ENCODE data around the gene FPR2. TPM values are rescaled to one million over a fixed set of nuclear protein-coding genes. Genes with fewer than 3 reads are reported as not detected.

The FPR2 gene
- total and polyA plus RNA-seq, 2 of the 13 experiments (the other 11 are each of a cell fraction or from before 2014, with no cell fraction given) = not detected

DNA sequence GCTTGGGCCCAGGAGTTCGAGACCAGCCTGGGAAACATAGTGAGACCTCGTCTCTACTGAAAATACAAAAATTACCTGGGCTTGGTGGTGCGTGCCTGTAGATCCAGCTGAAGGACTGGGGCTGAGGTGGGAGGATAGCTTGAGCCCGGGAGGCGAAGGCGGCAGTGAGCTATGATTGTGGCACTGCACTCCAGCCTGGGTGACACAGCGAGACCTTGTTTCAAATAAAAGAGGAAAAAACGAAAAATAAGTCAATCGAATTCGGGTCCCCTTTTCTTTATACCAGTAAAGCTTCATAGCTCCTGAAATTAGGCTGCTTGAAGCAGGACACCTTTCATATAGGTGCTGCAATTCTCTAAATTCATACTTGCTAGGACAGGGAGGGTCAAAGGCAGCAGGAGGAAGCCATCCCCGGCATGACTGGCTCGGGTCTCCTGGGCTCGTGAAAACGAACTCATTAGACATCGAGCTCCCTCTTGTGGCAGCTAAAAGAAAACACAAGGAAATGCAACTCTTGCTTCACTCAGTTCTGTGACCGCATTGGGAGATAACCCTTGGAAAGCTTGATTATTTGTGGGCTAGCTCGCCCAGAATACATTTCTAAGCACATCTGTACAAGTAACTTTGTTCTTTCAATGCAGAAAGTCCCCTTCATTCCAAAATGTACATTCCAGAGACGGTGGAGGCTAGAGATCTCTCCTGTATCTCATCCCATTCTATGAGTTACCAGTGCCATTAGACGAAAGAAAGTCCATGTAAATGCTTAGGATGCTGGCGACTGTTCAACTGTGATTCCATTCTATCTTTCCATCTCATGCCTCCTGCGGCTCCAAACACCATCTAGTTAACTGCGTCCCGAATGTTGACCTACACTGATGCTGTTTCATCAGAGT, 16.8 kb downstream of the FPR2 start (continued):
- TF ChIP-seq ZNF746 (CRISPR knock-in tag; IDR thresholded peaks at IDR 0.05) = no peak
- TF ChIP-seq SALL2 (CRISPR knock-in tag; IDR thresholded peaks at IDR 0.05) = no peak
- no peak for TF ChIP-seq IRX3 (CRISPR knock-in tag; IDR thresholded peaks at IDR 0.05; ENCODE audit: borderline replicate concordance, low read depth)
- peak; percentile 76 for TF ChIP-seq CEBPG (CRISPR knock-in tag; IDR thresholded peaks at IDR 0.05)
- TF ChIP-seq ATM (IDR thresholded peaks at IDR 0.05; ENCODE audit: borderline replicate concordance) = no peak
- TF ChIP-seq, protein P1, sequence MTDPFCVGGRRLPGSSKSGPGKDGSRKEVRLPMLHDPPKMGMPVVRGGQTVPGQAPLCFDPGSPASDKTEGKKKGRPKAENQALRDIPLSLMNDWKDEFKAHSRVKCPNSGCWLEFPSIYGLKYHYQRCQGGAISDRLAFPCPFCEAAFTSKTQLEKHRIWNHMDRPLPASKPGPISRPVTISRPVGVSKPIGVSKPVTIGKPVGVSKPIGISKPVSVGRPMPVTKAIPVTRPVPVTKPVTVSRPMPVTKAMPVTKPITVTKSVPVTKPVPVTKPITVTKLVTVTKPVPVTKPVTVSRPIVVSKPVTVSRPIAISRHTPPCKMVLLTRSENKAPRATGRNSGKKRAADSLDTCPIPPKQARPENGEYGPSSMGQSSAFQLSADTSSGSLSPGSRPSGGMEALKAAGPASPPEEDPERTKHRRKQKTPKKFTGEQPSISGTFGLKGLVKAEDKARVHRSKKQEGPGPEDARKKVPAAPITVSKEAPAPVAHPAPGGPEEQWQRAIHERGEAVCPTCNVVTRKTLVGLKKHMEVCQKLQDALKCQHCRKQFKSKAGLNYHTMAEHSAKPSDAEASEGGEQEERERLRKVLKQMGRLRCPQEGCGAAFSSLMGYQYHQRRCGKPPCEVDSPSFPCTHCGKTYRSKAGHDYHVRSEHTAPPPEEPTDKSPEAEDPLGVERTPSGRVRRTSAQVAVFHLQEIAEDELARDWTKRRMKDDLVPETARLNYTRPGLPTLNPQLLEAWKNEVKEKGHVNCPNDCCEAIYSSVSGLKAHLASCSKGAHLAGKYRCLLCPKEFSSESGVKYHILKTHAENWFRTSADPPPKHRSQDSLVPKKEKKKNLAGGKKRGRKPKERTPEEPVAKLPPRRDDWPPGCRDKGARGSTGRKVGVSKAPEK (CRISPR knock-in tag; IDR thresholded peaks at IDR 0.05; ENCODE audit: borderline replicate concordance) = no peak
- TF ChIP-seq MAFK (conservative IDR thresholded peaks at IDR 0.05 in 1 of 2, IDR thresholded peaks at IDR 0.05 in 1 of 2; ENCODE audit: low read length in 2 of 2) = no peak
- TF ChIP-seq RAD21 (CRISPR knock-in tag; IDR thresholded peaks at IDR 0.05) = peak; percentile 38; the same call in 1 of the 2 replicates

DNA sequence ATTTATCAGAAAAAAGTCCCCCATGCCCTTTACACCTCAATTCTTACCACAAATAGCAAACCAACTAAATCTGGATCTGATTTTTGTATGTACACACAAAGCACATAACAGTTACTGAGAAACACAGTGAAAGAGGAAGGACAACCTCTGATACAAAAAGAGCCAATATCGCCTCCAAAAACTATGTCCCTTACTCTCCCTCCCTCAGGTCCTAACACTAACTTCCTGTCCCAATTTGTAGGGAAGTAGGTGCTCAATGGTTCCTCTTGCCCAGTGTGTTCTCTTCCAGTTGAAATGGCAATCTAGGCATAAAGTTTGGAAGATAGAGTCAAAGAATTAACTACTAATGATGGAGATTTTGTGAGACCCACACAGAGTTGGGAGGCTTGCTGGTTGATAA, 18.2 kb downstream of the FPR2 start:
- H3K9me3 ChIP-seq (ENCODE audit: low read length) = no peaks in the 10 kb centered on the region
- no peaks in the 10 kb centered on the region for H3K27me3 ChIP-seq (ENCODE audit: control insufficient read depth in 1 of 2, insufficient read depth in 2 of 2, low read length in 2 of 2)
- H3K79me2 ChIP-seq (ENCODE audit: insufficient read depth, low read length) = no peaks in the 10 kb centered on the region
- H4K20me1 ChIP-seq (ENCODE audit: insufficient read depth, low read length) = no peaks in the 10 kb centered on the region
- in situ Hi-C loops (cut with HindIII; ENCODE audit: extremely low pct_ligation_motif_present, low pct_unique_long_range_greater_than_20kb) = no loop called here
- no peak for DNase-seq (ENCODE audit: low spot score)
- ATAC-seq = no peak
- intact Hi-C loops (cut with micrococcal nuclease; ENCODE audit: unreplicated experiment) = no loop called here
- ChIA-PET POLR2A (no interaction called here), CTCF (ENCODE audit: low intra/inter-chr PET ratio, low total read pairs) (no interaction called here)
- no peak for FAIRE-seq
- WGBS (ENCODE audit: low lambda C conversion rate) = 18% methylated on average over 1 of the region's 1 CpG
- H3K36me3 ChIP-seq (replicated peaks in 1 of 2; ENCODE audit: control insufficient read depth in 1 of 2, insufficient read depth in 2 of 2, low read length in 2 of 2) = no peaks in the 10 kb centered on the region
- no peak overlapping the region for H3K4me3 ChIP-seq (replicated peaks in 1 of 3; ENCODE audit: insufficient read depth in 1 of 3, low read depth in 2 of 3, low read length in 3 of 3)
- H3K4me2 ChIP-seq (ENCODE audit: low read depth, low read length) = no peak overlapping the region
- no peaks in the 10 kb centered on the region for H3K4me1 ChIP-seq (ENCODE audit: insufficient read depth, low read length)
- H3K9ac ChIP-seq (ENCODE audit: insufficient read depth, low read depth, low read length) = no peak overlapping the region
- H2AFZ ChIP-seq (ENCODE audit: low read length) = no peak overlapping the region
- H3K27ac ChIP-seq (ENCODE audit: extremely low read length, insufficient read depth, low read length) = no peak overlapping the region
- no TSS peak for BruUV-seq (replicated peaks)
- no peak for TF ChIP-seq RFX5 (IDR thresholded peaks at IDR 0.05; ENCODE audit: low read depth, low read length)
- no peak for TF ChIP-seq TCF7 (IDR thresholded peaks at IDR 0.05; ENCODE audit: low read depth)
- no peak for TF ChIP-seq SMAD3 (CRISPR knock-in tag; IDR thresholded peaks at IDR 0.05)
- TF ChIP-seq, protein P2, sequence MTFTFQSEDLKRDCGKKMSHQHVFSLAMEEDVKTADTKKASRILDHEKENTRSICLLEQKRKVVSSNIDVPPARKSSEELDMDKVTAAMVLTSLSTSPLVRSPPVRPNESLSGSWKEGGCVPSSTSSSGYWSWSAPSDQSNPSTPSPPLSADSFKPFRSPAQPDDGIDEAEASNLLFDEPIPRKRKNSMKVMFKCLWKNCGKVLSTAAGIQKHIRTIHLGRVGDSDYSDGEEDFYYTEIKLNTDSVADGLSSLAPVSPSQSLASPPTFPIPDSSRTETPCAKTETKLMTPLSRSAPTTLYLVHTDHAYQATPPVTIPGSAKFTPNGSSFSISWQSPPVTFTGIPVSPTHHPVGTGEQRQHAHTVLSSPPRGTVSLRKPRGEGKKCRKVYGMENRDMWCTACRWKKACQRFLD (CRISPR knock-in tag; IDR thresholded peaks at IDR 0.05; ENCODE audit: borderline replicate concordance) = no peak
- TF ChIP-seq SIX4 (CRISPR knock-in tag; IDR thresholded peaks at IDR 0.05) = no peak
- no peak for TF ChIP-seq MIER3 (CRISPR knock-in tag; IDR thresholded peaks at IDR 0.05; ENCODE audit: borderline replicate concordance)
- TF ChIP-seq FOXC1 (CRISPR knock-in tag; IDR thresholded peaks at IDR 0.05; ENCODE audit: borderline replicate concordance) = no peak
- TF ChIP-seq KDM5A (IDR thresholded peaks at IDR 0.05; ENCODE audit: borderline replicate concordance, low read length) = no peak
- no peak for TF ChIP-seq ZNF263 (CRISPR knock-in tag; IDR thresholded peaks at IDR 0.05)
- TF ChIP-seq XRCC5 (optimal IDR thresholded peaks at IDR 0.05; ENCODE audit: low read length) = no peak
- no peak for TF ChIP-seq IRF2 (CRISPR knock-in tag; IDR thresholded peaks at IDR 0.05)
- no peak for TF ChIP-seq TARDBP (CRISPR knock-in tag; IDR thresholded peaks at IDR 0.05)
- no peak for TF ChIP-seq ZNF891 (CRISPR knock-in tag; IDR thresholded peaks at IDR 0.05)

All from HepG2 (cell line).